Muscle layer of colon (tissue), 2 donors: ENCODE data around the gene RPH3AL.
"Not testable (repeated sequence)": the region's sequence is repeated elsewhere in the genome, so short reads cannot be mapped to it uniquely, and the experiment has no call there.

Experiments
- H3K27ac ChIP-seq: one replicate; pipeline ENCODE4 v1.7.0; 2013; ENCODE audit warnings: low read depth, mild to moderate bottlenecking, low read length, moderate library complexity
- H3K27me3 ChIP-seq, 2 donors: one replicate each; pipeline ENCODE4 v1.7.0; 2013; ENCODE audit warnings: low read length in 2 of 2, mild to moderate bottlenecking in 2 of 2; ENCODE audit not compliant: insufficient read depth in 2 of 2, control insufficient read depth in 1 of 2
- H3K36me3 ChIP-seq: one replicate; pipeline ENCODE4 v1.7.0; 2013; ENCODE audit warnings: mild to moderate bottlenecking, low read length; ENCODE audit not compliant: insufficient read depth
- H3K4me1 ChIP-seq: one replicate; pipeline ENCODE4 v1.7.0; 2013; ENCODE audit warnings: mild to moderate bottlenecking, low read length; ENCODE audit not compliant: insufficient read depth
- H3K4me3 ChIP-seq, 2 donors: one replicate each; pipeline ENCODE4 v1.7.0; 2013; ENCODE audit warnings: low read length in 2 of 2, low read depth in 1 of 2, mild to moderate bottlenecking in 1 of 2, moderate library complexity in 1 of 2
- H3K9ac ChIP-seq: one replicate; pipeline ENCODE4 v1.7.0; 2013; ENCODE audit warnings: low read length
- H3K9me3 ChIP-seq: one replicate; pipeline ENCODE4 v1.7.0; 2013; ENCODE audit warnings: mild to moderate bottlenecking, low read length
- donor health status: abdominal sarcoma.
- donor health status: Adenocarcinoma of cecum.

The RPH3AL gene

DNA sequence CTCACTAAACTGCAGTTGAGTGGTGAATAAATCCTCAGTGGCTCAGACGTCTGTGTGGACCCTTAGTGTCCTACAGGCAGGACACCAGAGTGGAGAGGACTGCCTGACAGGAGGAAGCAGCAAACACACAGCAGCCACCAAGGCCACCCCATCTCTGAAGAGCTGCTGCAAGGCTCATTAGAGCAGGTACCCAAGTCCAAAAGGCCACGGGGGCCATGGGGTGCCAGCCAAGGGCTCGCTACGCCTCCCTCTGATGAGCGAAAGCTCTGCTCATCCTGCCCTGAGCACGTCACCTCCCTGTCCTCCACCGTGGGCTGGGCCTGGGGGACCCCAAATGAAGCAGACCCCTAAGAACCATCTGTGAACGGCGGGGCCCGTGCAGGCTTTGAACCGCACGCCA, 101.1 kb downstream of the RPH3AL start:
- Histone ChIP-seq H3K9ac (no peak overlapping the region), H3K9me3 (no peaks in the 10 kb centered on the region), H3K27me3 (no peaks in the 10 kb centered on the region), H3K36me3 (no peaks in the 10 kb centered on the region), H3K27ac (no peak overlapping the region), H3K4me1 (no peaks in the 10 kb centered on the region), H3K4me3 (no peak overlapping the region)

DNA sequence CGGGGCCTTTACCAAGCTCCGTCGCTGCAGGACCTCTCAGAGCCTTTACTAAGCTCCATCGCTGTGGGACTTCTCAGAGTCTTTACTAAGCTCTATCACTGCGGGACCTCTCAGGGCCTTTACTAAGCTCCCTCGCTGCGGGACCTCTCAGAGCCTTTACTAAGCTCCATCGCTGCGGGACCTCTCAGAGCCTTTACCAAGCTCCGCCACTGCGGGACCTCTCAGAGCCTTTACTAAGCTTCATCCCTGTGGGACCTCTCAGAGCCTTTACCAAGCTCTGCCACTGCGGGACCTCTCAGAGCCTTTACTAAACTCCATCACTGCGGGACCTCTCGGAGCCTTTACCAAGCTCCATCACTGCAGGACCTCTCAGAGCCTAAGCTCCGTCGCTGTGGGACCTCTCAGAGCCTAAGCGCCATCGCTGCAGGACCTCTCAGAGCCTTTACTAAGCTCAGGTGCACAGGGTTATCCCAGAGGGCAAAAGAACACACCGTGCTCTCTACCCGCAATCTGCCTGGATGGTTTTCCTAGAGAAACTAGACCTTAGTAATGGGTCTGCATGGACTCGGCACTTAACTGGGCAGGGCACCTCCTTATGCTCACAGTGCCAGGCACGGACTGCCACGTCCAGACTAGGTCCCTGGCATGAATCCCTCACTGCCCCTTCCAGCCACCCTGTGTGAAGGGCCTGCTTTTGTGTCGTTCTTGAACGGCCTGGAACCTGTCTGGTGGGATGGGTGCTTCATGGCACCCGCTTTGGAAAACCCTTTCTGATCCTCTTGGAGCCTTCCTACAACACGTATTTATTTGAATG, 101.9 kb downstream of the RPH3AL start:
- no peaks in the 10 kb centered on the region for H3K27me3 ChIP-seq
- no peaks in the 10 kb centered on the region for H3K36me3 ChIP-seq
- no peak overlapping the region for H3K4me3 ChIP-seq
- no peak overlapping the region for H3K27ac ChIP-seq
- H3K4me1 ChIP-seq, result no peaks in the 10 kb centered on the region
- no peak overlapping the region for H3K9ac ChIP-seq
- H3K9me3 ChIP-seq, result no peaks in the 10 kb centered on the region

DNA sequence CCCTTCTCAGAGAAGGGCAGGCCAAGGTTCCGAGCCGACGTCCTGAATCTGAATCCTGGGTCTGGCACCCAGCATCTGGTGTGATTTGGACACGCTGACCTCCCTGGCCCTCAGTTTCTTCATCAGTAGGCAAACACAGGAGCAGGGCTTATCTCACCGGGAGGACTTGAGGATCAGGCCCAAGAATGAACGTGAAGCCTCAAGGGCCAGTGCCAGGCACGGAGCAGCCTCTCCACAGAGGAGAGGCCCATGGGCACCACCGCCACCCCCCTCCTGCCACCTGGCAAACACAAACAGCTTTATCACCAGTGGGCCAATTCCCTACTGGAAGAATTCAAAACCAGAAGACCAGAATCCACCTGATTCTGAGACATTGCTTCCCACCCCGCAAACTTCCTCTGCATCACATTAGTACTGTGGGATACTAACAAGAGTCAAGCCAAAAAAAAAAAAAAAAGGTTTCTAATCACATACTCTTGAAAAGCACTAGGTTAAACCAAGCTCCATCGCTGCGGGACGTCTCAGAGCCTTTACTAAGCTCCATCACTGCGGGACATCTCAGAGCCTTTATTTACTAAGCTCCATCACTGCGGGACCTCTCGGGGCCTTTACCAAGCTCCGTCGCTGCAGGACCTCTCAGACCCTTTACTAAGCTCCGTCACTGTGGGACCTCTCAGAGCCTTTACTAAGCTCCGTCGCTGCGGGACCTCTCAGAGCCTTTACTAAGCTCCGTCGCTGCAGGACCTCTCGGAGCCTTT, 103.2 kb downstream of the RPH3AL start:
- Histone ChIP-seq H3K27ac (no peak overlapping the region), H3K4me3 (no peak overlapping the region), H3K36me3 (no peaks in the 10 kb centered on the region), H3K9me3 (no peaks in the 10 kb centered on the region), H3K9ac (no peak overlapping the region), H3K27me3 (no peaks in the 10 kb centered on the region), H3K4me1 (no peaks in the 10 kb centered on the region)

DNA sequence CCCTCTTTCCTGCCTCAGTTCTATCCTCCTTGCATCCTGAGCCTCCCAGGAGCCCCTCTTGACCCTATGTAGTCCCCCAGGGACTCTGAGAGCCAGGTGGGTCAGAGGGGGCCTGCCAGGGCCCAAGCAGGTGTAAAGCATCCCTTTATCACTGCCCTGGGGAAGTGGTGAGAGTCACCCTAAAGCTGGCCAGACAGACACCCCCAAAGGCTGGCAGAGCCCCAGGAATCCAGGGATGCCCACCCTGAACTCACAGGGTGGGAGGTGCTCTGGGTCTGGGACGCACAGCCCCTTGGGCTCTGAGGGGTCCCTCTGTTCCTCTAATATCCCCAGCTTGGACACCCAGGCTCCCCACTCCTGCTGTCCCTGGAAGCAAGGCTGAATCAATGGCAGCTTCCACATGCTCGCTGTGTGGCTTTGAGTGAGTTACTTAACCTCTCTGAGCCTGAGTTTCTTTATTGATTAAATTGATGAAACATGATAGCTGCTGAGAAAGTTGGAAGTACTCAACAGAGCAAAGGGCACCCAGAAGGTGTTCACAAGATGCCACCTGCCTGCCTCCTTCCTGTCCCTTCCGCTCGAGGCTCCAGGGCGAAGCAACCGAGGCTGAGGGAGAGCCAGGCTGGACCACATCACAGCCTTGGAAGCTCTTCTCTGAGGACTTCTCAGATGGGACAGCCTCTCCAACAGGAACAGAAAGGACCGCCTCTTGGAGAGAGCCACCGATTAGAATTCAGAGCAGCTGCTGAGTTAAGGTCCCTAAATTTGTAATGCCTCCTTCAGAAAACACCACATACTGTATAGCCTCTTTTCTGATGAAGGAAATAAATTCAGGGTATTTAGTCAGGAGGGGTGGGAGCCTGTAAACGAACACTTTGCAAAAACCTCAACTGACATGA, 104.0 kb downstream of the RPH3AL start:
- Histone ChIP-seq H3K4me1 (no peaks in the 10 kb centered on the region), H3K4me3 (no peak overlapping the region), H3K9me3 (no peaks in the 10 kb centered on the region), H3K9ac (no peak overlapping the region), H3K27ac (no peak overlapping the region), H3K36me3 (no peaks in the 10 kb centered on the region), H3K27me3 (no peaks in the 10 kb centered on the region)

DNA sequence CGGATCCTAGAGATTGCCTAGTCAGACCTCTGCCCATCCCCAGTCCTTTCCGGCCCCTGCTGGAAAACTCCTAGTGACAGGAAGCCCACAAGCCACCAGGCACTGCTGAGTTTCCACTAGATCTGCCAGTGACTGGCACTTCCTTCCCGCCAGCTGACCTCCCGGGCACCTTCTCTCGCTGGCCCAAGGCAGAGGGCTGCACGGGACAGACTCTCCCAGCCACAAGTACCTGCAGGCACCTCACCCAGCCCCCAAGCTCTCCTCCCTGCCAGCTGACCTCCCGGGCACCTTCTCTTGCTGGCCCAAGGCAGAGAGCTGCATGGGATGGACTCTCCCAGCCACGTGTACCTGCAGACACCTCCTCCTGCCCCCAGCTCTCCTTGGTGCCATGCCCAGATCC, 104.8 kb downstream of the RPH3AL start:
- H3K9me3 ChIP-seq, result no peaks in the 10 kb centered on the region
- H3K27me3 ChIP-seq, result no peaks in the 10 kb centered on the region
- H3K4me3 ChIP-seq, result no peak overlapping the region
- no peak overlapping the region for H3K9ac ChIP-seq
- no peak overlapping the region for H3K27ac ChIP-seq
- no peaks in the 10 kb centered on the region for H3K4me1 ChIP-seq
- H3K36me3 ChIP-seq, result no peaks in the 10 kb centered on the region

DNA sequence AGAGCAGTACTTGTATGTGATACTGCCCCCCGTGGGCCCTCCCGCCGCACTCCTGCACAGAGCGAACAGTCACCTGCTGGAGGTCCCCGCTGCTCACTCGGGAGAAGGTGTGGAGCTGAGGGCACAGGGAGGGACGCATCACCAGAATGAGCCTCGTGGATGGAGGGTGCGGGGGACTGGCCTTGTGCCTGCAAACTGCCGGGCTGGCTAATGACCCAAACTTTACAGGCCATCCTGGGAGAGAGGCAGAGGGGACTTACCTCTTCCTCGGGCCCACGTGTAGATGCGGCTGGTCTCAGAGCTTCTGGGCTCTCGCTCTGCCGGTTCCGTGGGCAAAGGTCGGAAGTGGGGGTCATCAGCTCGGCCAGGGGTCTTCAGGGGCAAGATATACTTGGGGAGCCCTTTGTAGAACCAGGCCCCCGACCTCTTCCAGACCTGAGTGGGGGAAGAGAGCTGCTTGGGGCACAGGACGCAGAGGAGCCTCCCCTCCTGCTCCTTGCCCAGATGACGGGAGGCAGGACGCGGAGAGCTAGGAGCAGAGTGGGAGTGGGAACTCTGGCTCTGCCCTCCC, 105.7 kb downstream of the RPH3AL start:
- no peaks in the 10 kb centered on the region for H3K4me1 ChIP-seq

DNA sequence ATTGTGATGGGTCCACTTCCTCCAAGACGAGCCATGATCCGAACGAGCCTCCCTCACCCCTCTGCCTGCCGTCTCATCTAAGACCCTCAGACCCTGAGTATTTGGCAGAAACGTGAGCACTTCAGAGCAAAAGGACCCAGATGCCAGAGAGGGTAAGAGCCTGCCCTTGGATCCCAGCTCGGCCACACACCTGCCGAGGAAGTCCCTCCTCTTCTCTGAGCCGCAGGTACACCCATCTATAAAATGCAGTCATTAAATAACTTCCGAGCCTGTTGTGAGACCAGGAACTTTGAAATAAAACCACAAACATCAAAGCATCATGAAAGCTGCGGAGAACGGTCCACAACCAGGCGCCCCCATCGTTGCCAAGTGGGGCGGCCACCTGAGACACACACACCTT, 106.4 kb downstream of the RPH3AL start:
- Histone ChIP-seq H3K9me3 (no peaks in the 10 kb centered on the region), H3K27ac (no peak overlapping the region), H3K4me3 (no peak overlapping the region), H3K36me3 (no peaks in the 10 kb centered on the region), H3K9ac (no peak overlapping the region), H3K4me1 (no peaks in the 10 kb centered on the region), H3K27me3 (no peaks in the 10 kb centered on the region)

More for the DNA sequence above, 105.7 kb downstream of the RPH3AL start:
- H3K36me3 ChIP-seq, result no peaks in the 10 kb centered on the region
- H3K27me3 ChIP-seq, result no peaks in the 10 kb centered on the region
- no peaks in the 10 kb centered on the region for H3K9me3 ChIP-seq
- no peak overlapping the region for H3K27ac ChIP-seq
- no peak overlapping the region for H3K4me3 ChIP-seq
- no peak overlapping the region for H3K9ac ChIP-seq

DNA sequence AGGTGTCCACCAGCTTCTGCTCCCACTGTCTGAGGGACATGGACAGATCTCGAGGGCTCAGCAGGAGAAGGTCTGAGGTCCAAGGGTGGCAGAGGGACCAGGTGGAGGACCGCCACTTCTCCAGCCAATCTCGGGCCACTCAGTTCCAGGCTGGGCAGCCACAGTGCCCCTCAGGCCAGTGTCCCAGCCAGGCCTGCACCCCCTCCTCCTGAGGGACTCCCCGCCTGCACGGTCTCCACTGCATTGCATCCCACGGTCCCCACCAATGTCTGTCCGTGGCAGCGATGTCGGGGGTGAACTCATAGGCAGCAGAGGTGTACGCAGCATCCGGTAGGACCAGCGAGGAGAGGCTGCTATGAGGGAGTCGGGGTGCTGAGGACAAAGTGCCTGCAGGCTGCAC, 107.0 kb downstream of the RPH3AL start:
- H3K4me3 ChIP-seq, result no peak overlapping the region
- no peak overlapping the region for H3K9ac ChIP-seq
- H3K4me1 ChIP-seq, result no peaks in the 10 kb centered on the region
- H3K36me3 ChIP-seq, result no peaks in the 10 kb centered on the region
- H3K27ac ChIP-seq, result no peak overlapping the region
- no peaks in the 10 kb centered on the region for H3K27me3 ChIP-seq
- no peaks in the 10 kb centered on the region for H3K9me3 ChIP-seq

DNA sequence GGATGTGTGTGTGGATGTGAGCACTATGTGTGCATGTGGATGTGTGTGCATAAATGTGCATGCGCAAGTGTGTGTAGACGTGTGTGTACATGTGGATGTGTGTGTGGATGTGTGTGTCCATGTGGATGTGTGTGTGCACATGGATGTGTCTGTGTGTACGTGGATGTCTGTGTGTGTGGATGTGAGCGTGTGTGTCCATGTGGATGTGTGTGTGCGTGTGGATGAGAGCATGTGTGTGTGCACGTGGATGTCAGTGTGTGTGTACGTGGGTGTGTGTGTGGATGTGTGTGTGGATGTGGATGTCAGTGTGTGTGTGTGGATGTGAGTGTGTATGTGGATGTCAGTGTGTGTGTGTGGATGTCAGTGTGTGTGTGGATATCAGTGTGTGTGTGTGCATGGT, 107.6 kb downstream of the RPH3AL start:
- Histone ChIP-seq H3K27me3 (no peaks in the 10 kb centered on the region), H3K9ac (no peak overlapping the region), H3K36me3 (no peaks in the 10 kb centered on the region), H3K27ac (no peak overlapping the region), H3K4me3 (no peak overlapping the region), H3K4me1 (no peaks in the 10 kb centered on the region), H3K9me3 (no peaks in the 10 kb centered on the region)

DNA sequence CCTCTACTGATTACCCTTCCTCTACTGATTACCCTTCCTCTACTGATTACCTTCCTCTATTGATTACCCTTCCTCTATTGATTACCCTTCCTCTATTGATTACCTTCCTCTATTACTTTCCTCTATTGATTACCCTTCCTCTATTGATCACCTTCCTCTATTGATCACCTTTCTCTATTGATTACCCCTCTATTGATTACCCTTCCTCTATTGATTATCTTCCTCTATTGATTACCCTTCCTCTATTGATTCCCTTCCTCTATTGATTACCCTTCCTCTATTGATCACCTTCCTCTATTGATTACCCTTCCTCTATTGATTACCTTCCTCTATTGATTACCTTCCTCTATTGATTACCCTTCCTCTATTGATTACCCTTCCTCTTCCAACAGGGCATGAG, 108.7 kb downstream of the RPH3AL start:
- not testable (repeated sequence) for H3K36me3 ChIP-seq, H3K27ac ChIP-seq, H3K9ac ChIP-seq, H3K4me1 ChIP-seq, H3K27me3 ChIP-seq, H3K9me3 ChIP-seq, H3K4me3 ChIP-seq

DNA sequence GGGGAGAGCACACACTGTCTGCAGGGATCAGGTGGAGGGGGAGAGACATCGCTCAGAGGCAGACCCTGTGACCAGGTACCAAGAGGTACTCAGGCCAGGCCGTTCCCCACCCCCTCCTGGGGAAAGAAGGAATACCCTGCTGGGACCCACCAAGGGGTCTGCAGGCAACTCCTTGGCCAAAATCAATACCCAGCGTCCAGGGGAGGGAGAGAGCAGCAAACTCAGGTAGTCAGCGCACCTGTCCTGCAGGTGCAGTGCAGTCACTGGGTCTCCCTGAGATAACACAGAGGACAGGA, 113.7 kb downstream of the RPH3AL start:
- Histone ChIP-seq H3K4me1 (no peaks in the 10 kb centered on the region), H3K27me3 (no peaks in the 10 kb centered on the region), H3K4me3 (no peak overlapping the region), H3K27ac (no peak overlapping the region), H3K9ac (no peak overlapping the region), H3K9me3 (no peaks in the 10 kb centered on the region), H3K36me3 (no peaks in the 10 kb centered on the region)
